Measurements from ENCODE around the gene PEAK1.
"Not testable (repeated sequence)": the region's sequence is repeated elsewhere in the genome, so short reads cannot be mapped to it uniquely, and the experiment has no call there.

PEAK1 gene

GRCh38 chr15:77171221-77171967 lies 248.5 kb downstream of the PEAK1 start:
- no peak for DNase-seq

GRCh38 chr15:77168616-77169015 lies 251.3 kb downstream of the PEAK1 start:
- no peak for DNase-seq

DNA sequence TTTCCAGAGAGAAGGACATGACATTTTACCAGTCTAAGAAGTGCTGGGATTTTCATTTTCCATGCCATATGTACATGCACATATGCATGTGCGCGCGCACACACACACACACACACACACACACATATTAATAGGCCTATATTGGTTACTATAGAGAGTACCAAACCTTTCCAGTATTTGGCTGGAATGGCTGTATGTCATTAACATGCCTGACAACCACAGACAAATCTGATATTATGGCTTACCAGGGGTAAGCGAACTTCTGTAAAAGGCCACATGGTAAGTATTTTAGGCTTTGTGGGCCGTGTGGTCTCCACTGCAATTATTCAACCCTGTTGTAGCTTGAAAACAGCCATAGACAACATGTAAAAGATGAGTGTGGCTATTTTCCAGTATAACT lies 251.8 kb downstream of the PEAK1 start:
- DNase-seq: no peak

GRCh38 chr15:77167406-77167805 lies 252.5 kb downstream of the PEAK1 start:
- DNase-seq: no peak

DNA sequence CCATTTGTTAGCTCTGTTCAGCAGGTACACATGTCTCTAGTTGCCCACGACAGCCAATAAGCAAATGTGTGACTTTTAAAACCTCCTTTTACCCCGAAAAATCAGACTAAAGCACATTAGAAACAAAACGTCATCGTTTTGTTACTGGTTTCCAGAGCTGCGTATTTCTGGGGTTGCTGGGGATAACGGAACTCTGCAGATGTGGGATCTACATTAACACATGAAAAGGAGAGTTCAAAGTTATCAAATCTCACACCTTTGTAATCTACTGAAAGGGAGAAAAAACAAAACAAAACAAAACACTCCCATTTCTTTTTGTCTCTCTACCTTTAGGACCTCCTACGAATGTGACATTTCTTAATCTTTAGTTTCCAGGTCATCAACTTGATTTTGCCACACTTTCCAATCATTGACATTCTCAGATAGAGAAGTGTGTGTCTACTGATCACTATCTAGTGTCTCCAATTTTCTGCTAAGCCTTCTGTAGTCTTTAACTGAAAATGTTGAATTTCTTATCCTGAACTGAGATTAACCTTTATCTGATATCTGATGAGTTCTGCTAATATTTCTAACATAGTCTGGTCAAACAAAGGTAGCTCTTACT lies 256.0 kb downstream of the PEAK1 start:
- no peak for DNase-seq

DNA sequence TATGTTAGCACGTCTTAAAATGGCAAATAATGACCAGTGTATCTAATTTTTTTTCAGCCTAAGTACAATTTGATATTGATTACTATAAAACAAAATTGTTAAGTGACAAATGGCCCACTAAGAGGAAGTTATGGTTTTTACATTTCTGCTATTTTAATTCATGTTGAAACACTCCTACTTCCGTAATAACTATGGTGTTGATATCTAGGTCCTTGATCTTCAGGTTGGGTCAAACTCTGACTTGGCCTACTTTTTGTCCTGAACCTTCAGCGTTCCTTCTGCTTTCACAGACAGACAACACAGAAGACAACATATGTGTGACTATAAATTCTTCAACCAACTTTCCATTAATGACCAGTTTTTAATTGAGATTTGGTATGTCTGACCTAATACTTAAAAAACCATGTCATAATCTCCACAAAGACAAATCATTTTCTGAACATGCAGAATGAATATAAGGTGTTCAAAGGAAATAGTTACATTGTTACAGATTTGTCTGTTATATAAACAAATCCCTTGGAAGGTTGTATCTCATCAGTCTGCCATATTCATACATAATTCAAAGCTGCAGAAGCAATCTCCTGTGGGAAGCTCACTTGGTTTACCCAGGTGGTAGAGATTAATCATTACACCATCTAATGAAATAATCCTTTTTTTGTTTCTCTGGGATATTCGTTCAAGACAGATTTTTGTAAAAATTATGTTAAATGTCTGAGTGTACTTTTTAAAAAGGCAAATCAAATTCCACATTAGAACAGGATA lies 256.9 kb downstream of the PEAK1 start:
- no peak for DNase-seq

- DNase-seq: no peak
Measured at GRCh38 chr15:77160562-77161478, 259.1 kb downstream of the PEAK1 start.

- not testable (repeated sequence) for DNase-seq
Measured at GRCh38 chr15:77156000-77156399, 263.9 kb downstream of the PEAK1 start.

GRCh38 chr15:77148191-77148590 lies 271.7 kb downstream of the PEAK1 start:
- DNase-seq: no peak

DNA sequence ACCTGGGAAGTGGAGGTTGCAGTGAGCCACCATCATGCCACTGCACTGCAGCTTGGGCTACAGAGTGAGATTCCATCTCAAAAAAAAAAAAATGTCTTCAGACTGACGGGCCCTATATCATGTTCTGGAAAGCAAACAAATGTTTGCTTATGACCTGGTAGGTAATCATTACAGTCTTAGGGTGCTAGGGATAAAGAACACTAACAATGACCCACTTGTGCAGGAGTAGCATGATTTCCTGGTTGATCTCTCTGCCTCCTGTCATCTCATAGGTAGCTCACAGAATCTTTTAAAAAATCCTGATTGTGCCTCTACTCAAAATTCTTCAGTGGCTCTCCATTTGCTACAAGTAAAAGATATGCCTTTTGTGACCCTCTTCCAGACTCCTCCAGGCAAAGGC lies 274.5 kb downstream of the PEAK1 start:
- DNase-seq: no peak

- no peak for DNase-seq
Measured at GRCh38 chr15:77144492-77145070, 275.3 kb downstream of the PEAK1 start.

DNA sequence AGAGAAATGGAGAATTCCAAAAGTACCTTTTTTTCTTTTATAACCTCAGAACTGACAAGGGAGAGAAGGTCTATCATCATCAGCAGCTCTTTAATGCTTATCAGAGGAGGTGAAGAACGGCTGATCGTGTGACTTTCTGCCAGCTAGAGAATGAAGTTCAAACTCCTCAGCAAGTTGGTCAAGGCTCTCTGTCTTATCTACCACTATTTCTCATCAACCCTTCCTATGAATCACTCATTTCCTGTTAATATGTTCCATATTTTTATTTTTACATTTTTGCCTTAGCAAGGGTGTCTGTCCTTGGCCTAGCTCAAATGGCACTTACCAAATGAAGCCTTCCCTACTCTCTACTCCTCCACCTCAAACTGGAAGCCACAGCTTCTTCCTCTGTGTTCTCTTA lies 275.9 kb downstream of the PEAK1 start:
- no peak for DNase-seq

GRCh38 chr15:77143616-77144015 lies 276.3 kb downstream of the PEAK1 start:
- no peak for DNase-seq

- no peak for DNase-seq
Measured at GRCh38 chr15:77143191-77143590, 276.7 kb downstream of the PEAK1 start.

DNA sequence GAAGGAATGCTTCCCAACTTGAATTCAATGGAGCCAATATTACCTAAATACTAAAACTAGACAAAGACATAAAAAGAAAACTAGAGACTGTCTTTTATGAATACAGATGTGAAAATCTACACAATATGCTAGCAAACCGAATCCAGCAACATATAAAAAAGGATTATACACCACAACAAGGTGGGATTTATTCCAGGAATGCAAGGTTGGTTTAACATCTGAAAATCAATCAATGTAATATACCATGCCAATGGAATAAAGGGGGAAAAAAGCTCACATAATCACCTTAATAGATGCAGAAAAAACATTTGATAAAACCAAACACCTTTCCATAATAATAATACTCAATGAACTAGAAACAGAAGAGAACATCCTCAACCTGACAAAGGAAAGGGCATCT lies 279.7 kb downstream of the PEAK1 start:
- no peak for DNase-seq

- no peak for DNase-seq
Measured at GRCh38 chr15:77139312-77139711, 280.6 kb downstream of the PEAK1 start.

DNA sequence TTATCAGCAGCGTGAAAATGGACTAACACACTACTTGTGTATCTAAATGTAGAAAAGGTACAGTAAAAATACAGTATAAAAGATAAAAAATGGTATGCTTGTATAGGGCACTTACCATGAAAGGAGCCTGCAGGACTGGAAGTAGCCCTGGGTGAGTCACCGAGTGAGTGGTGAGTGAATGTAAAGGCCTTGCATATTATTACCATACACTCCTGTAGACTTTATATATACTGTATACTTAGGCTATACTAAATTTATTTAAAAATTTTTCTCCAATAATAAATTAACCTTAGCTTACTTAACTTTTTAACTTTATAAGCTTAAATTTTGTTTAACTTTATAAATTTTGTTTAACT lies 281.8 kb downstream of the PEAK1 start:
- DNase-seq: no peak

DNA sequence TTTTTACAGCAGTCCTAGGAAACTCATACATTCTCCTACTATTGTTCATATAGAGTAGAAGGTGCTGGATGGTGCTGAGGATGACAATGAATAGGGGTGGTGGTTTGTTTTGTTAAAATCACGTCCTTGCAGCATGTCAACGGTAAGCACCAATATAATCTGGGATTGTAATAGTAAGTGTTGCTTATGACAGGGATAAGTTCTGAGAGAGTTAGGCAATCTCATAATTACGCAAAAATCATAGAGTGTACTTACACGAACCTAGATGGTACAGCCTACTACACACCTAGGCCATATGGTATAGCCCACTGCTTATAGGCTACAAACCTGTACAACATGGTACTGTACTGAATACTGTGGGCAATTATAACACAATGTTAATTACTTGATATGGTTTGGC lies 284.7 kb downstream of the PEAK1 start:
- DNase-seq: no peak

GRCh38 chr15:77130315-77130930 lies 289.5 kb downstream of the PEAK1 start:
- no peak for DNase-seq

GRCh38 chr15:77127626-77128025 lies 292.3 kb downstream of the PEAK1 start:
- no peak for DNase-seq

DNA sequence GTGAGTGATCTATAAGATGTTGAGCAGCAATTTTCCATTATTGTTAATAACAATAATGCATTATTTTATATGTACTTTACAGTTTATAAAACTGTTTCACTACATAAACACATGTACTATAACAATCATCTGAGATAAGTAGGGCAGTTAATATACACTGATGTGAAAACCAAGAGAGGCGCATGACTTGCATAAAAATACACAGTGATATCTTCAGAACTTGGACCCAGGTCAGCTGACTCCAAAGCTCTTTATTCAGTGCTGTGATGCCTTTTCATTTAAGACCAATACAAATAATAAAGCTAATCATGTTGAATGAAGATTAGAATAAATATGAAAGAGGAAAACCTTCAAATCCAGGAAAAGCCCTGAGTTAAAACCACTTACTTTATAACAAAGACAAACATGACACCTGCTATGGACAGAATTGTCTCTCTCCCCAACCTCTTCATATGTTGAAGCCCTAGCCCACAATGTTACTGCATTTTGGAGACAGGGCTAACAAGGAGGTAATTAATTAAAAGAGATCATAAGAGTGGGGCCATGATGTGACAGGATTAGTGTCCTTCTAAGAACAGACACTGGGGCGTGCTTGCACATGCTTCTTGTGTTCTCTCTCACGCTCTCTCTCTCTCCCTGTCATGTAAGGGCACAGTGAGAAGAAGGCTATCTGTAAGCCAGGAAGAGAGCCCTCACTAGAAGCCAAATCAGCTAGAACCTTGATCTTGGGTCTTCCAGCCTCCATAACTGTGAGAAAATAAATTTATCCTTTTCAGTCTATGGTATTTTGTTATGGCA lies 293.2 kb downstream of the PEAK1 start:
- no peak for DNase-seq
